CD8-positive, alpha-beta memory T cell (primary cell): ENCODE measurements around the gene TRIM47. TPM values are rescaled to one million over a fixed set of nuclear protein-coding genes. Genes with fewer than 3 reads are reported as not detected.

Experiments
- CTCF ChIA-PET: fragments of 350-600 bp; sonication (Branson Sonifier 250); formaldehyde crosslinking; loops from one replicate; lab custom pipeline; 2021; ENCODE audit warnings: antibody characterized with exemption; lab: Charles Lee
- POLR2A ChIA-PET: fragments of 350-600 bp; sonication (Branson Sonifier 250); formaldehyde crosslinking; loops from one replicate; lab custom pipeline; 2021; ENCODE audit warnings: antibody characterized with exemption; lab: Charles Lee
- DNase-seq, 5 donors: peaks; one replicate each; pipeline versions ENCODE4 v3.0.0 to v3.0.0-alpha.2; 2020 to 2022; ENCODE audit warnings: mixed read lengths in 1 of 5
- H3K27ac ChIP-seq: one replicate; pipeline ENCODE4 v1.7.0; 2013; ENCODE audit warnings: low read depth, mild to moderate bottlenecking, low read length, moderate library complexity
- H3K27me3 ChIP-seq: 2 replicates; pipeline ENCODE4 v1.7.0; 2013; ENCODE audit warnings: low read length, mild to moderate bottlenecking; ENCODE audit not compliant: insufficient read depth, poor library complexity, severe bottlenecking
- H3K36me3 ChIP-seq: 2 replicates; pipeline ENCODE4 v1.7.0; 2013; ENCODE audit warnings: mild to moderate bottlenecking, low read length, moderate library complexity; ENCODE audit not compliant: insufficient read depth
- H3K4me1 ChIP-seq: 2 replicates; pipeline ENCODE4 v1.7.0; 2013; ENCODE audit warnings: mild to moderate bottlenecking, low read length, moderate library complexity; ENCODE audit not compliant: insufficient read depth
- H3K4me3 ChIP-seq: 2 replicates; pipeline ENCODE4 v1.7.0; 2013; ENCODE audit warnings: mild to moderate bottlenecking, low read length
- H3K9me3 ChIP-seq: 2 replicates; pipeline ENCODE4 v1.7.0; 2013; ENCODE audit warnings: mild to moderate bottlenecking, low read length
- H3K27ac Mint-ChIP-seq, 8 donors: one replicate each; pipeline ENCODE4 v1.8.0; 2020 to 2021; ENCODE audit warnings: mixed read lengths in 8 of 8, mild to moderate bottlenecking in 6 of 8, inconsistent platforms in 3 of 8, moderate library complexity in 3 of 8
- H3K27me3 Mint-ChIP-seq, 2 donors: one replicate each; pipeline ENCODE4 v1.8.0; 2020 to 2021; ENCODE audit warnings: mixed read lengths in 2 of 2, mild to moderate bottlenecking in 1 of 2, moderate library complexity in 1 of 2
- H3K36me3 Mint-ChIP-seq, 3 donors: one replicate each; pipeline ENCODE4 v1.8.0; 2020 to 2021; ENCODE audit warnings: mixed read lengths in 3 of 3, inconsistent platforms in 1 of 3, mild to moderate bottlenecking in 1 of 3
- H3K4me1 Mint-ChIP-seq, 3 donors: one replicate each; pipeline ENCODE4 v1.8.0; 2020 to 2021; ENCODE audit warnings: mixed read lengths in 3 of 3, inconsistent platforms in 1 of 3, mild to moderate bottlenecking in 1 of 3
- H3K4me3 Mint-ChIP-seq, 7 donors: one replicate each; pipeline ENCODE4 v1.8.0; 2020 to 2021; ENCODE audit warnings: mixed read lengths in 7 of 7, mild to moderate bottlenecking in 6 of 7, moderate library complexity in 4 of 7, inconsistent platforms in 2 of 7
- H3K9me3 Mint-ChIP-seq, 5 donors: one replicate each; pipeline ENCODE4 v1.8.0; 2020 to 2022; ENCODE audit warnings: mixed read lengths in 5 of 5, mild to moderate bottlenecking in 3 of 5, moderate library complexity in 2 of 5, inconsistent platforms in 1 of 5
- polyA plus RNA-seq: library from polyadenylated mRNA; unstranded; fragments of 300-500 nt; fragmentation: Illumina TruSeq; gene quantifications from one replicate; pipeline ENCODE4 v1.2.3, GENCODE V29; 2021
- total RNA-seq, 2 experiments: library from RNA; stranded (reverse); gene quantifications; one replicate each; pipeline ENCODE4 v1.2.3, GENCODE V29; 2021

Gene TRIM47
- total and polyA plus RNA-seq, 3 experiments from 2014 or later: 12.6 to 17.6 (median 14.1) TPM

- Mint-ChIP-seq H3K4me1 (peaks cover 25 to 47% (median 27%) of the 10 kb centered on the region in 3 donors), H3K27me3 (no peaks in the 10 kb centered on the region), H3K27ac (peak overlapping the region in 7 of 8 donors; percentile 70 to 98 (median 93)), H3K4me3 (peak overlapping the region in 2 of 7 donors; percentile 13 to 32), H3K9me3 (no peaks in the 10 kb centered on the region), H3K36me3 (peaks cover 0 to 78% (median 4%) of the 10 kb centered on the region in 3 donors)
- H3K9me3 ChIP-seq: no peaks in the 10 kb centered on the region
- H3K27me3 ChIP-seq: no peaks in the 10 kb centered on the region
- CTCF ChIA-PET: interaction anchor here (1.3 to 2.9 kb wide), 3 partner anchors 10 to 13 kb away, joined by 3 to 13 read pairs (median 4); partner anchors contain the start of gene UNC13D
- H3K27ac ChIP-seq: peak overlapping the region; percentile 7
- H3K36me3 ChIP-seq: peaks cover 41% of the 10 kb centered on the region
- POLR2A ChIA-PET: interaction anchor here (1.5 to 4.1 kb wide), 2 partner anchors 9 to 62 kb away, joined by 5 to 18 read pairs; partner anchors contain the start of gene UNC13D
- no peak for DNase-seq
- peaks cover 36% of the 10 kb centered on the region for H3K4me1 ChIP-seq
- H3K4me3 ChIP-seq: no peak overlapping the region
Measured at GRCh38 chr17:75834279-75834920, 44.0 kb downstream of the TRIM47 start.

- ChIA-PET POLR2A (interaction anchor here (1.0 to 4.1 kb wide), 8 partner anchors 10 to 70 kb away, joined by 3 to 18 read pairs (median 6); partner anchors contain the start of genes TRIM65, UNC13D, UNK and WBP2), CTCF (interaction anchor here (1.0 to 2.9 kb wide), 7 partner anchors 12 to 79 kb away, joined by 3 to 13 read pairs (median 4); partner anchors contain the start of genes GALK1, TRIM65, UNC13D and UNK)
- peak overlapping the region; percentile 69 to 86 (median 76) for H3K4me3 Mint-ChIP-seq
- H3K4me1 ChIP-seq: peaks cover 36% of the 10 kb centered on the region
- peak in 3 of 5 donors; percentile 21 to 62 (median 42) for DNase-seq
- no peaks in the 10 kb centered on the region for H3K9me3 ChIP-seq
- H3K27me3 ChIP-seq: no peaks in the 10 kb centered on the region
- H3K27me3 Mint-ChIP-seq: no peaks in the 10 kb centered on the region
- peaks cover 0 to 74% (median 4%) of the 10 kb centered on the region in 3 donors for H3K36me3 Mint-ChIP-seq
- H3K27ac ChIP-seq: peak overlapping the region; percentile 78
- no peaks in the 10 kb centered on the region for H3K9me3 Mint-ChIP-seq
- H3K4me3 ChIP-seq: peak overlapping the region; percentile 55
- peaks cover 45% of the 10 kb centered on the region for H3K36me3 ChIP-seq
- H3K27ac Mint-ChIP-seq: peak overlapping the region; percentile 85 to 99 (median 97)
- peaks cover 31 to 52% (median 34%) of the 10 kb centered on the region in 3 donors for H3K4me1 Mint-ChIP-seq
Measured at GRCh38 chr17:75832652-75833400, 45.6 kb downstream of the TRIM47 start.

- peak overlapping the region; percentile 85 to 99 (median 97) for H3K27ac Mint-ChIP-seq
- H3K9me3 Mint-ChIP-seq: no peaks in the 10 kb centered on the region
- H3K4me3 ChIP-seq: peak overlapping the region; percentile 55
- ChIA-PET POLR2A (interaction anchor here (1.0 to 4.1 kb wide), 8 partner anchors 11 to 71 kb away, joined by 3 to 18 read pairs (median 6); partner anchors contain the start of genes TRIM65, UNC13D, UNK and WBP2), CTCF (interaction anchor here (1.0 to 2.9 kb wide), 5 partner anchors 13 to 78 kb away, joined by 3 to 13 read pairs (median 5); partner anchors contain the start of genes GALK1, TRIM65, UNC13D and UNK)
- H3K4me3 Mint-ChIP-seq: peak overlapping the region; percentile 32 to 86 (median 76)
- no peaks in the 10 kb centered on the region for H3K9me3 ChIP-seq
- H3K27ac ChIP-seq: peak overlapping the region; percentile 78
- H3K36me3 Mint-ChIP-seq: peaks cover 0 to 72% (median 4%) of the 10 kb centered on the region in 3 donors
- no peaks in the 10 kb centered on the region for H3K27me3 ChIP-seq
- peaks cover 31 to 50% (median 35%) of the 10 kb centered on the region in 3 donors for H3K4me1 Mint-ChIP-seq
- H3K36me3 ChIP-seq: peaks cover 45% of the 10 kb centered on the region
- no peaks in the 10 kb centered on the region for H3K27me3 Mint-ChIP-seq
- H3K4me1 ChIP-seq: peaks cover 39% of the 10 kb centered on the region
- peak; percentile 29 to 82 (median 66) for DNase-seq
Measured at GRCh38 chr17:75832164-75832651, 46.2 kb downstream of the TRIM47 start.

GRCh38 chr17:75831032-75831571 lies 47.3 kb downstream of the TRIM47 start:
- H3K36me3 ChIP-seq: peaks cover 36% of the 10 kb centered on the region
- H3K4me3 Mint-ChIP-seq: peak overlapping the region in 1 of 7 donors; percentile 23
- H3K27me3 Mint-ChIP-seq: no peaks in the 10 kb centered on the region
- H3K9me3 ChIP-seq: no peaks in the 10 kb centered on the region
- no peaks in the 10 kb centered on the region for H3K9me3 Mint-ChIP-seq
- peak overlapping the region; percentile 9 for H3K27ac ChIP-seq
- CTCF ChIA-PET: interaction anchor here (0.6 to 2.7 kb wide), 9 partner anchors 16 to 84 kb away, joined by 3 to 10 read pairs (median 4); partner anchors contain the start of gene GALK1
- peaks cover 35 to 50% (median 39%) of the 10 kb centered on the region in 3 donors for H3K4me1 Mint-ChIP-seq
- peaks cover 43% of the 10 kb centered on the region for H3K4me1 ChIP-seq
- peak overlapping the region in 7 of 8 donors; percentile 52 to 99 (median 90) for H3K27ac Mint-ChIP-seq
- DNase-seq: no peak
- H3K27me3 ChIP-seq: no peaks in the 10 kb centered on the region
- no peak overlapping the region for H3K4me3 ChIP-seq
- H3K36me3 Mint-ChIP-seq: peaks cover 0 to 71% (median 4%) of the 10 kb centered on the region in 3 donors
- POLR2A ChIA-PET: interaction anchor here (1.4 kb wide), 1 partner anchor 54 kb away, joined by 7 read pairs; no protein-coding TSS in a partner anchor

GRCh38 chr17:75830164-75831031 lies 48.0 kb downstream of the TRIM47 start:
- Histone ChIP-seq H3K27ac (peak overlapping the region; percentile 9), H3K4me1 (peaks cover 43% of the 10 kb centered on the region), H3K9me3 (no peaks in the 10 kb centered on the region), H3K4me3 (no peak overlapping the region), H3K27me3 (no peaks in the 10 kb centered on the region), H3K36me3 (peaks cover 29% of the 10 kb centered on the region)
- H3K27me3 Mint-ChIP-seq: no peaks in the 10 kb centered on the region
- H3K27ac Mint-ChIP-seq: peak overlapping the region in 7 of 8 donors; percentile 42 to 91 (median 79)
- no peak overlapping the region for H3K4me3 Mint-ChIP-seq
- CTCF ChIA-PET: interaction anchor here (0.6 to 2.7 kb wide), 16 partner anchors 13 to 746 kb away, joined by 3 to 10 read pairs (median 4); partner anchors contain the start of genes GALK1, TRIM65 and UNC13D
- no peaks in the 10 kb centered on the region for H3K9me3 Mint-ChIP-seq
- POLR2A ChIA-PET: interaction anchor here (0.5 to 1.4 kb wide), 2 partner anchors 36 to 53 kb away, joined by 4 to 7 read pairs; no protein-coding TSS in a partner anchor
- H3K4me1 Mint-ChIP-seq: peaks cover 35 to 47% (median 39%) of the 10 kb centered on the region in 3 donors
- DNase-seq: no peak
- peaks cover 0 to 70% (median 4%) of the 10 kb centered on the region in 3 donors for H3K36me3 Mint-ChIP-seq

- Histone ChIP-seq H3K27ac (no peak overlapping the region), H3K4me1 (peaks cover 37% of the 10 kb centered on the region), H3K27me3 (no peaks in the 10 kb centered on the region), H3K9me3 (no peaks in the 10 kb centered on the region), H3K36me3 (peaks cover 23% of the 10 kb centered on the region), H3K4me3 (no peak overlapping the region)
- H3K27me3 Mint-ChIP-seq: no peaks in the 10 kb centered on the region
- DNase-seq: no peak
- H3K36me3 Mint-ChIP-seq: peaks cover 0 to 68% (median 4%) of the 10 kb centered on the region in 3 donors
- no peak overlapping the region for H3K4me3 Mint-ChIP-seq
- CTCF ChIA-PET: interaction anchor here (0.7 to 2.7 kb wide), 15 partner anchors 14 to 745 kb away, joined by 3 to 10 read pairs (median 4); partner anchors contain the start of genes GALK1, TRIM65 and UNC13D
- peaks cover 32 to 43% (median 37%) of the 10 kb centered on the region in 3 donors for H3K4me1 Mint-ChIP-seq
- POLR2A ChIA-PET: interaction anchor here (0.5 to 1.4 kb wide), 2 partner anchors 35 to 53 kb away, joined by 4 to 7 read pairs; no protein-coding TSS in a partner anchor
- no peaks in the 10 kb centered on the region for H3K9me3 Mint-ChIP-seq
- peak overlapping the region in 7 of 8 donors; percentile 12 to 91 (median 70) for H3K27ac Mint-ChIP-seq
Measured at GRCh38 chr17:75829747-75830146, 48.6 kb downstream of the TRIM47 start.
